Cardiac septum (tissue), 1 donor: ENCODE results near the gene NCOA7. TPM values are rescaled to one million over a fixed set of nuclear protein-coding genes. Genes with fewer than 3 reads are reported as not detected.

Experiments
- total RNA-seq: library from RNA; stranded (reverse); fragmentation: NEBNext Ultra II Directional; extraction: Animal tissue kit (Norgen Biotek cat#: 25700); gene quantifications from one replicate; pipeline ENCODE4 v1.2.1, GENCODE V29; 2021
- donor health status: DM: no; HTN: no; CAD: no.

The NCOA7 gene
- total RNA-seq, 1 donor from 2014 or later, result 10.3 TPM

Other genes with a start within 250 kb of the NCOA7 start
- gene HEY2, start 41.3 kb upstream of the NCOA7 start, total RNA-seq, result 12.3 TPM
- 35.0 TPM for gene HINT3, start 165.8 kb downstream of the NCOA7 start, total RNA-seq
- gene TRMT11, start 195.6 kb downstream of the NCOA7 start, total RNA-seq, result 13.3 TPM